ENCODE results near the gene SNTG2.

The SNTG2 gene

GRCh38 chr2:1353124-1353523 is 402.5 kb downstream of the SNTG2 start:
- Mint-ChIP-seq H3K9me3 (peaks cover 6% of the 10 kb centered on the region), H3K27ac (no peak overlapping the region), H3K4me3 (no peak overlapping the region), H3K36me3 (ENCODE audit: low read depth) (peaks cover 4% of the 10 kb centered on the region), H3K4me1 (no peaks in the 10 kb centered on the region), H3K27me3 (ENCODE audit: low read depth) (no peaks in the 10 kb centered on the region)
- no peak for TF ChIP-seq CTCF (IDR thresholded peaks at IDR 0.05; ENCODE audit: unreplicated experiment in 3 of 3)

GRCh38 chr2:1353543-1353942 is 402.9 kb downstream of the SNTG2 start:
- Mint-ChIP-seq H3K27me3 (ENCODE audit: low read depth) (no peaks in the 10 kb centered on the region), H3K9me3 (peaks cover 6% of the 10 kb centered on the region), H3K36me3 (ENCODE audit: low read depth) (peaks cover 4% of the 10 kb centered on the region), H3K4me3 (no peak overlapping the region), H3K27ac (no peak overlapping the region), H3K4me1 (no peaks in the 10 kb centered on the region)
- no peak for TF ChIP-seq CTCF (IDR thresholded peaks at IDR 0.05; ENCODE audit: unreplicated experiment in 3 of 3)

GRCh38 chr2:1360144-1360543 is 409.5 kb downstream of the SNTG2 start:
- Mint-ChIP-seq H3K27ac (no peak overlapping the region), H3K4me1 (no peaks in the 10 kb centered on the region), H3K27me3 (ENCODE audit: low read depth) (no peaks in the 10 kb centered on the region), H3K9me3 (peaks cover 2% of the 10 kb centered on the region), H3K4me3 (no peak overlapping the region), H3K36me3 (ENCODE audit: low read depth) (no peaks in the 10 kb centered on the region)
- TF ChIP-seq CTCF (IDR thresholded peaks at IDR 0.05; ENCODE audit: unreplicated experiment in 3 of 3) = no peak

- no peak for TF ChIP-seq CTCF (IDR thresholded peaks at IDR 0.05; ENCODE audit: unreplicated experiment in 3 of 3)
- Mint-ChIP-seq H3K4me3 (no peak overlapping the region), H3K9me3 (peaks cover 2% of the 10 kb centered on the region)
These were observed 410.1 kb downstream of the SNTG2 start for GRCh38 chr2:1360557-1361250.

GRCh38 chr2:1363367-1363766 is 412.7 kb downstream of the SNTG2 start:
- H3K36me3 Mint-ChIP-seq (ENCODE audit: low read depth) = no peaks in the 10 kb centered on the region
- no peak overlapping the region for H3K4me3 Mint-ChIP-seq
- H3K27me3 Mint-ChIP-seq (ENCODE audit: low read depth) = peaks cover 6% of the 10 kb centered on the region
- no peak overlapping the region for H3K27ac Mint-ChIP-seq
- H3K9me3 Mint-ChIP-seq = no peaks in the 10 kb centered on the region
- no peak for TF ChIP-seq CTCF (IDR thresholded peaks at IDR 0.05; ENCODE audit: unreplicated experiment in 3 of 3)
- H3K4me1 Mint-ChIP-seq = peaks cover 10% of the 10 kb centered on the region

More at GRCh38 chr2:1360557-1361250, 410.1 kb downstream of the SNTG2 start:
- peaks cover 4% of the 10 kb centered on the region for H3K27me3 Mint-ChIP-seq (ENCODE audit: low read depth)
- H3K27ac Mint-ChIP-seq = no peak overlapping the region
- peaks cover 3% of the 10 kb centered on the region for H3K4me1 Mint-ChIP-seq
- no peaks in the 10 kb centered on the region for H3K36me3 Mint-ChIP-seq (ENCODE audit: low read depth)

GRCh38 chr2:1366546-1367134 is 416.0 kb downstream of the SNTG2 start:
- peaks cover 10% of the 10 kb centered on the region for H3K4me1 Mint-ChIP-seq
- no peaks in the 10 kb centered on the region for H3K9me3 Mint-ChIP-seq
- no peak overlapping the region for H3K4me3 Mint-ChIP-seq
- TF ChIP-seq CTCF (IDR thresholded peaks at IDR 0.05; ENCODE audit: unreplicated experiment in 3 of 3) = no peak
- H3K27ac Mint-ChIP-seq = no peak overlapping the region
- H3K27me3 Mint-ChIP-seq (ENCODE audit: low read depth) = peaks cover 6% of the 10 kb centered on the region
- no peaks in the 10 kb centered on the region for H3K36me3 Mint-ChIP-seq (ENCODE audit: low read depth)

Data from nephron (organoid).